NCI-H146 (cell line): ENCODE data around the gene CHN1.

Experiments
- DNase-seq: peaks from one replicate; lab custom pipeline; 2025; lab: John Stamatoyannopoulos, UW

Gene CHN1

GRCh38 chr2:174971868-174972781 is 33.1 kb downstream of the CHN1 start:
- peak; percentile 17 for DNase-seq

- no peak for DNase-seq
Observed at GRCh38 chr2:174970092-174970491, 35.1 kb downstream of the CHN1 start.

- no peak for DNase-seq
Observed at GRCh38 chr2:174969091-174969734, 36.0 kb downstream of the CHN1 start.

GRCh38 chr2:174967691-174968260 is 37.4 kb downstream of the CHN1 start:
- no peak for DNase-seq

- no peak for DNase-seq
Observed at GRCh38 chr2:174967086-174967485, 38.1 kb downstream of the CHN1 start.

GRCh38 chr2:174965992-174966744 is 39.0 kb downstream of the CHN1 start:
- no peak for DNase-seq

- no peak for DNase-seq
Observed at GRCh38 chr2:174965551-174965950, 39.6 kb downstream of the CHN1 start.

- no peak for DNase-seq
Observed at GRCh38 chr2:174964404-174964803, 40.8 kb downstream of the CHN1 start.

- no peak for DNase-seq
Observed at GRCh38 chr2:174963437-174964400, 41.5 kb downstream of the CHN1 start.

- DNase-seq = no peak
Observed at GRCh38 chr2:174959787-174960186, 45.4 kb downstream of the CHN1 start.

GRCh38 chr2:174957050-174957449 is 48.1 kb downstream of the CHN1 start:
- no peak for DNase-seq

GRCh38 chr2:174952607-174953006 is 52.6 kb downstream of the CHN1 start:
- peak; percentile 22 for DNase-seq

GRCh38 chr2:174951745-174952144 is 53.4 kb downstream of the CHN1 start:
- peak; percentile 6 for DNase-seq

GRCh38 chr2:174949988-174950687 is 55.0 kb downstream of the CHN1 start:
- no peak for DNase-seq

GRCh38 chr2:174945601-174946260 is 59.5 kb downstream of the CHN1 start:
- DNase-seq = no peak

GRCh38 chr2:174939046-174939445 is 66.1 kb downstream of the CHN1 start:
- peak; percentile 31 for DNase-seq

GRCh38 chr2:174931724-174932123 is 73.5 kb downstream of the CHN1 start:
- DNase-seq = no peak

GRCh38 chr2:174929786-174930185 is 75.4 kb downstream of the CHN1 start:
- DNase-seq = no peak

GRCh38 chr2:174925046-174925784 is 80.0 kb downstream of the CHN1 start:
- DNase-seq = no peak
